Stimulated activated CD4-positive, alpha-beta T cell treated with anti-CD3 and anti-CD28 coated beads, Interleukin-2, amount 100 ng/mL, for 24 hours (primary cell): Measurements from ENCODE around the gene ECE2.

Source experiments
- DNase-seq, 2 donors: peaks; one replicate each; pipeline ENCODE4 v3.0.0-alpha.2; 2020

ECE2 gene

GRCh38 chr3:184314700-184315542 is 39.1 kb downstream of the ECE2 start:
- DNase-seq = peak; percentile 62 to 66

DNA sequence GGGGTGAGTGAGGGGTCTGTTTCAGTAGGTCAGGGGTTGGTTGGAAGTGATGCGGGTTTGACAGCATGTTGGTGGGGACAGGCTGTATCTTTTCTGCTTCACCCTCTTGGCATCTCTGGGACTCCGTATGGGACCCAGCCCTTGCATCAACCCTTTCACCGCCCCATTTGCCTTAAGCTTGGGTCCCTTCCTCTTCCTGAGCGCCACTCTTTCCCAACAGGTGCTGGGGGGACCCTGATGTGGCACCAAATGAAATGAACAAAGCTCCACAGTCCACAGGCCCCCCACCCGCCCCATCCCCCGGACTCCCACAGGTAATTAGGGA is 39.7 kb downstream of the ECE2 start:
- DNase-seq = no peak

- DNase-seq = no peak
Measured at GRCh38 chr3:184315871-184316661, 40.2 kb downstream of the ECE2 start.

GRCh38 chr3:184316792-184317191 is 41.0 kb downstream of the ECE2 start:
- no peak for DNase-seq

- DNase-seq = no peak
Measured at GRCh38 chr3:184317201-184317600, 41.4 kb downstream of the ECE2 start.

DNA sequence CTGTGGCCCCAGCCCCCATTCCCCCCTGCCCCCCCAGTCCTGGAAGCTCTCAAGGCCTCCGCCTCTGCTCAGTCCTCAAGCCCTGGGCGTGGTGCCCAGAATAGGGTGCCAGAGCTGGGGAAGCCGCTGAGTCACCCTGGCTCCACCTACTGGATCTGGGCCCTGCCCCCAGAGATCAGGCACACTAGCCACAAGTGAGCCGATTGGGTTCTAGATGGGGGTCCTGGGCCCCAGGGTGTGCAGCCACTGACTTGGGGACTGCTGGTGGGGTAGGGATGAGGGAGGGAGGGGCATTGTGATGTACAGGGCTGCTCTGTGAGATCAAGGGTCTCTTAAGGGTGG is 44.3 kb downstream of the ECE2 start:
- peak; percentile 57 to 64 for DNase-seq

- DNase-seq = no peak
Measured at GRCh38 chr3:184321666-184322065, 45.8 kb downstream of the ECE2 start.

- no peak for DNase-seq
Measured at GRCh38 chr3:184322731-184323487, 47.1 kb downstream of the ECE2 start.

- no peak for DNase-seq
Measured at GRCh38 chr3:184323696-184324095, 47.9 kb downstream of the ECE2 start.

DNA sequence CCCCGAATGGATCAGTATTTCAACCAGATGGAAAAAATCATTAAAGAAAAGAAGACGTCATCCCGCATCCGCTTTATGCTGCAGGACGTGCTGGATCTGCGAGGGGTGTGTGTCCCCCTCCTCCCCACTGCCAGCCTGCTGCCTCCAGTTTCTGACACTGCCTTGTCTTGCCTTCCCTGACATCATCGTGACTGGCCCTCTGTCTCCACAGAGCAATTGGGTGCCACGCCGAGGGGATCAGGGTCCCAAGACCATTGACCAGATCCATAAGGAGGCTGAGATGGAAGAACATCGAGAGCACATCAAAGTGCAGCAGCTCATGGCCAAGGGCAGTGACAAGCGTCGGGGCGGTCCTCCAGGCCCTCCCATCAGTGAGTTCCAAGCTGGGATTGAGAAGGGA is 49.4 kb downstream of the ECE2 start:
- no peak for DNase-seq

GRCh38 chr3:184325715-184326369 is 50.0 kb downstream of the ECE2 start:
- peak; percentile 36 to 55 for DNase-seq

DNA sequence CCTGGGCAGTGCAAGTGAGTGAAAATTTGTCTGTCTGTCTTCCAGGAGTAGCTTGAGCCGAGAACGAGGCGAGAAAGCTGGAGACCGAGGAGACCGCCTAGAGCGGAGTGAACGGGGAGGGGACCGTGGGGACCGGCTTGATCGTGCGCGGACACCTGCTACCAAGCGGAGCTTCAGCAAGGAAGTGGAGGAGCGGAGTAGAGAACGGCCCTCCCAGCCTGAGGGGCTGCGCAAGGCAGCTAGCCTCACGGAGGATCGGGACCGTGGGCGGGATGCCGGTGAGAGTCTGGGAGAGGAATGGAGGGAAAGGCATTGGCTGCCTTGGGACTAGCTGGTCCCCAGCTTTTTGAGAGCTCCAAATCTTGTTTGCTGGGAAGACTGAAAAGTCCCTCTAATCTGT is 51.3 kb downstream of the ECE2 start:
- no peak for DNase-seq

- DNase-seq = no peak
Measured at GRCh38 chr3:184328516-184328915, 52.7 kb downstream of the ECE2 start.

- no peak for DNase-seq
Measured at GRCh38 chr3:184332370-184333090, 56.7 kb downstream of the ECE2 start.

DNA sequence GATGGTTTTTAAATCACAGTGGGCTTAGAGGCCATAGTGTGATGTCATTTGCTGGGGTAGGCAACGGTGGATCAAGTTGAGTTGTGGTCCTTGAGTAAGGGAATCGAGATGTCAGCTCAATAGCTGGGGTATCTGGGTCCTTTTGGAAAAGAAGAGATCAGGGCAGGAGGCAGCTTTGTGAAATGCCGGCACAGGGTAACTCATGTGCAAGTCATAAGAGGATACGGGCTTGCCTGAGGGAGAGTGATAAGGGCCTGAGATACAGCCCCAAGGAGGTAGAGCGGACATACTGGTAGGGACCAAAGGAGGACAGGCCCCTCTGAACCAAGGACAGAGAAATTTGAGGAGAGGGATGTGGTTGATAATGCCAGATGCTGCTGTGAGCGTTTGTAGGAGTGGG is 57.4 kb downstream of the ECE2 start:
- no peak for DNase-seq

DNA sequence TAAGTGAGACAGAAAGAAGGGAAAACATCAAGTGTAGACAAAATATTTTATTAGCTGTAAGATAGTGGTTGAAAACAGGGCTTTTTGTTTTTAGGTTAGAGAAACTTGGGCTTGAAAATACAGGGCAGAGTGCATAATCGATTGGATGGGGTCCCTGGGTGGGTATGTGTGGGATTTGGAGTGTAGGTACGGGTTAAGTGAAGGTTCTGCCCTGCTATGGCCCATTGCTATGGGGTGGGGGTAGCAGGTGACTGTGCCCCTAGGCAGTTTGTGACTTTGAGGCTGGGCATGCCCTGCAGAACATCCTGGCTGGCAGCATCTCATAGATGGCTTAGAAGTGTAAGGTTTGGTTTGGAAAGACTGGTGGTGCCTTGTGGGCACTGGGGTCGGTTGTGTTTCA is 57.9 kb downstream of the ECE2 start:
- DNase-seq = no peak

GRCh38 chr3:184334470-184335158 is 58.8 kb downstream of the ECE2 start:
- DNase-seq = peak; percentile 39 to 53

- DNase-seq = no peak
Measured at GRCh38 chr3:184335291-184335660, 59.5 kb downstream of the ECE2 start.

- DNase-seq = peak; percentile 89 to 93
Measured at GRCh38 chr3:184335661-184336546, 60.1 kb downstream of the ECE2 start.

DNA sequence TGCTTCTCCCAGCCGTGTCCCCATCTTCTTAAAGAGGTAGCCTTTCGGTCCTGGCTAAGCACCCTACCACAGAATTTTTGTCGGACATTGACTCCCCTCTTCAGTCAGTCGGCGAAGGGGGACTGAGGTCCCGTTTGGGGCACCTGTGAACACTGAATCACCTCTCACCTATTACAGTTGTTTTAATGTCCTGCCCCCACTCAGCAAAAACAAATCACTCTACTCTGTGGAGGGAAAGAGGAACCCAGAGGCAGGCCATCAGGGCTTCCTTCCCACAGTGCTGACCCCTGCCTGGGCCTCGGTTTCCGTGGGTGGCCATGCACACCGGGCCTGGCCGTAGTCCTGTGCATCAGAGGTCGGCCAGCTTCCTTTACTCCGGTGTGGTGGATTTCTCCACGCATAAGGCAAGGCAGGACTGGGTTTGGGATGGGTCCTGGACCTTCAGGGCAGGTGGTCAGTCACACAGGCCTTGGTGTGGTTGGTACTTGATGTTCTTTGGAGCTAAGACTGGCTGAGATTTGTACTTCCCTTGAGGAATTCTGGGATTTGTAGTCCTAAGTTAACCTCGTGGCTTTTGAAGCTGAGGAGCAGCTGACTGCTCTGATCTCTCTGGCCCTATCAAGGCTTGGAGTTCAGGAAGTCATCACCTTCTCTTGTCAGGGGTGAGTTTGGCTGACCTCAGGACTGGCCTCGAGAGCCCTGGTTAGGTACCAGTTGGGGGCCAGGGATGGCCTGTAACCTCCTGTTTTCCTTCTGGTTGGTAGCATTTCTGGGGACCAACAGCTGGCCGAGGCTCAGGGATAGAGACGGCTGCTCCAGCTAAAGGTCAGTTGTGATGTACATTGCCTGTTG is 61.0 kb downstream of the ECE2 start:
- DNase-seq = no peak
